Fibroblast of skin of back (primary cell): Measurements from ENCODE around the gene SNX8.
"Not testable (repeated sequence)": the region's sequence is repeated elsewhere in the genome, so short reads cannot be mapped to it uniquely, and the experiment has no call there.

Experiments
- DNase-seq: peaks from one replicate; pipeline ENCODE4 v3.0.0-alpha.2; 2013

SNX8 gene

DNA sequence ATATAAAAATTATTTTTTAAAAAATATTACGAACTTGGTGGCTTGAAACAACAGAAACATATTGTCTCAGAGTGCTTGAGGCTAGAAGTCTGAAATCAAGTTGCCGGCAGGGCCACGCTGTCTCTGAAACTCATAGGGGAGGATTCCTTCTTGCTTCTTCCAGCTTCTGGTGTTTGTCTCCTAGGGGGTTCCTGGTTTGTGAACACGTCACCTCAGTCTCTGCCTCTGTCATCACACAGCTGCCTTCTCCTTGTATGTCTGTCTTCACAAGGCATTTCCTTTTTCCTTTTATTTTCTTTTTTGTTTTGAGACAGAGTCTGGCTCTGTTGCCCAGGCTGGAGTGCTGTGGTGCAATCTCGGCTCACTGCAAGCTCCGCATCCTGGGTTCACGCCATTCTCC is 12.7 kb upstream of the SNX8 start:
- no peak for DNase-seq

DNA sequence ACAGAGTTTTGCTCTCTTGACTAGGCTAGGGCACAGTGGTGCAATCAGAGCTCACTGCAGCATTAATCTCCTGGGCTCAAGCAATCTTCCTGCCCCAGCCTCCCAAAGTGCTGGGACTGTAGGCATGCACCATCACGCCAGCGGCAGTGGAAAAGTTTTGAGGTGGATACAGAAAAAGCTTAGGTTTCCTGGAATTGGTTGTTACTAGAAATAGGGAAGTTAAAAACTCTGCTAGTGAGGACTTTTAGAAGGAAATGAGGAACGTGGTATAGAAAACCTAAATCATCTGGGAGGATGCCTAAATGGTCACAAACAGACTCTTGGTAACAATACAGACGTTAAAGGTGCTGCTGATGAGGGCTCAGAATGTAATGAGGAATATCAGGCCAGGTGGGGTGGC is 10.9 kb upstream of the SNX8 start:
- DNase-seq, result no peak

DNA sequence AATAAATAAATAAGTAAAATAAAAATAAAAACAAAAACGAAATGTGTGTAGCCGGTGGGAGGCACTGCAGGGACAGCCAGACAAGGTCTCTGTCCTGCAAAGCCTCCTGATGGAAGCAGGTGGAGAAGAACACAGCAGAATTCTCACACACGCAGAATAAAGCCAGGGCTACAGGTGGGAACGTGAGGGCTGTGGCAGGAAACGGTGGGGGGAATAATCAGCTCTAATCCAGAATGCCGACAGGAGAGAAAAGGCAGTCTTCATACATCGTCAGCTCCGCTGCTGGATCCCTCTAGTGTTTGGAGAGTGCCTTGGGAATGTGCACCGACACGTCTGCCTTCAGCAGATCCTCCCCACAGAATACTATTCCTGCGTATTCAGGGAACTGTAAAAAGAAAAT is 6.8 kb upstream of the SNX8 start:
- no peak for DNase-seq

DNA sequence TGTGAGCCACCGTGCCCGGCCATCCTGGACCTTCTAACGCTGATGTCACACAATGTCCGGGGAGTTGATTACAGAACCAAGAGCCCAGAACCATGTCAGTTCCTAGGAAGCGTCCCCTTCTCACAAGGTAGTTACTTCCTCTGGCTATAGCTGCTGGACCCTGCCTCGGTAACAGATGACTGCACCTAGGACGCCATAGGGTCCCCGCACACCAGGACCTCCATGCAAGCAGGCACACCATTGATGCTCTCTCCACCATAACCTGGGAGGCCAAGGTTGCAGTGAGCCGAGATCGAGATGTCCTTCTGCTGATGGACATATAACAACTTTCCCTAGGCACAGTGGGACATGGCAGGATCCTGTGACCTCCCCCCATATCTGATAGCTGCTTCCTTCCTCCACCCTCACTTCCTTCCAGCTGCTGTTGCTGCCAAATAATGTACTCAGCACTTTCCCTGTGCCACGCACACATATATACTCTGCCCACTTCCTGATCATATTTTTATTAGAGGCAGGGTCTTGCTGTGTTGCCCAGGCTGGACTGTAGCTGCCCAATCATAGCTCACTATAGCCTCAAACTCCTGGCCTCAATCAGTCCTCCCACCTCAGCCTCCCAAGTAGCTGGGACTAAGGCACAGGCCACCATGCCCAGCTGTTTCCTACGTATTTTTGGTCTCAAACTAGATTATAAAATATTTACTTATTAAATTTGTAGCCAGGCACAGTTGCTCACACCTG is 3.5 kb upstream of the SNX8 start:
- DNase-seq, result no peak

DNA sequence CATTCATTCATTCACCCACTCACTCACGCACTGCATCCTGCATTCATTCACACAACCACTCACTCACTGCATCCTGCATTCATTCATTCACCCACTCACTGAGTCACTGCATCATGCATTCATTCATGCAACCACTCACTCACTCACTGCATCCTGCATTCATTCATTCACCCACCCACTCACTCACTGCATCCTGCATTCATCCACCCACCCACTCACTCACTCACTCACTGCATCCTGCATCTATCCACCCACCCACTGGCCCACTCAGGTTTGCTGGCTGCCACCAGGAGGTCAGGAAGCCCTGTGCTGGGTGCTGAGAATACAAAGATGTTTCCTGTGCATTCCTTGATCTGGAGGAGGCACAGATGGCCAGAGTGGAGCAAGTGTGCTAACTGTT is 2.3 kb upstream of the SNX8 start:
- no peak for DNase-seq

DNA sequence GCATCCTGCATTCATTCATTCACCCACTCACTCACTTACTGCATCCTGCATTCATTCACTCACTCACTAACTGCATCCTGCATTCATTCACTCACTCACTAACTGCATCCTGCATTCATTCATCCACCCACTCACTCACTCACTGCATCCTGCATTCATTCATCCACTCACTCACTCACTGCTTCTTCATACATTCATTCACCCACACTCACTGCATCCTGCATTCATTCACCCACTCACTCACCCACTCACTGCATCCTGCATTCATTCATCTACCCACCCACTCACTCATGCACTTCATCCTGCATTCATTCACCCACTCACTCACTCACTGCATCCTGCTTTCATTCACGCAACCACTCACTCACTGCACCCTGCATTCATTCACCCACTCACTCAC is 1.5 kb upstream of the SNX8 start:
- DNase-seq, result no peak

DNA sequence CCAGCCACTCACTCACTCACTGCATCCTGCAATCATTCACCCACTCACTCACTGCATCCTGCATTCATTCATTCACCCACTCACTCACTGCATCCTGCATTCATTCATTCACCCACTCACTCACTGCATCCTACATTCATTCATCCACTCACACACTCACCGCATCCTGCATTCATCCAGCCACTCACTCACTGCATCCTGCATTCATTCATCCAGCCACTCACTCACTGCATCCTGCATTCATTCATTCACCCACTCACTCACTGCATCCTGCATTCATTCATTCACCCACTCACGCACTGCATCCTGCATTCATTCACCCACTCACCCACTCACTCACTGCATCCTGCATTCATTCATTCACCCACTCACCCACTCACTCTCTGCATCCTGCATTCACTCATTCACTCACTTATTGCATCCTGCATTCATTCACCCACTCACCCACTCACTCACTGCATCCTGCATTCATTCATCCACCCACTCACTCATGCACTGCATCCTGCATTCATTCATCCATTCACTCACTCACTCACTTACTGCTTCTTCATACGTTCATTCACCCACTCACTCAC is 802 bp upstream of the SNX8 start:
- DNase-seq, result not testable (repeated sequence)

DNA sequence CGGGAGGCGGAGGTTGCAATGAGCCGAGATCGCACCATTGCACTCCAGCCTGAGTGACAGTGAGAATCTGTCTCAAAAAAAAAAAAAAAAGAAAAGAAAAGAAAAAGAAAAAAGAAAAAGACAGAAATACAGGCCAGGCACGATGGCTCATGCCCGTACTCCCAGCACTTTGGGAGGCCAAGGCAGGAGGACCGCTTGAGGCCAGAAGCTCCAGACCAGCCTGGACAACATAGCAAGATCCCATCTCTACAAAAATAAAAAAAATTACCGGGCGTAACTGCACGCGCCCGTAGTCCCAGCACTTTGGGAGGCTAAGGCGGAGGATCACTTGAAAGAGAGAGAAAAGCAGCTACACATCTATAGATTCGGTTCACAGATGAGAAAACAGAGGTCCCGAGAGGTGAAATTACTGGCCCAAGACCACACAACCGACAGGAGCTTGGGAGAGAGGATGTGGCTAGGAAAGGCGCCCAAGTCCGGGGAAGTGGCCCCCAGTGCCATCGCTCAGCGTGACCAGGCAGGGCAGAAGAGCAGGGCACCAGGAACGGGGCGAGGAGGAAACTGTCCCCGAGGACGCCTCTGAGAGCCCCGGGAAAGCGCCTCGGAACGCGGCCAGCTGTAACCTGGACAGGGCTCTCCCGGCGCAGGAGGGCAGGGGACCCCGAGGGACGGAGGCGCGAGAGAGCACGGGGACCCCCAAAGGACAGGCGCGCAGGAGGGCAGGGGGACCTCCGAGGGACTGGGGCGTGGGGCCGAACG is 612 bp downstream of the SNX8 start:
- DNase-seq, result no peak

DNA sequence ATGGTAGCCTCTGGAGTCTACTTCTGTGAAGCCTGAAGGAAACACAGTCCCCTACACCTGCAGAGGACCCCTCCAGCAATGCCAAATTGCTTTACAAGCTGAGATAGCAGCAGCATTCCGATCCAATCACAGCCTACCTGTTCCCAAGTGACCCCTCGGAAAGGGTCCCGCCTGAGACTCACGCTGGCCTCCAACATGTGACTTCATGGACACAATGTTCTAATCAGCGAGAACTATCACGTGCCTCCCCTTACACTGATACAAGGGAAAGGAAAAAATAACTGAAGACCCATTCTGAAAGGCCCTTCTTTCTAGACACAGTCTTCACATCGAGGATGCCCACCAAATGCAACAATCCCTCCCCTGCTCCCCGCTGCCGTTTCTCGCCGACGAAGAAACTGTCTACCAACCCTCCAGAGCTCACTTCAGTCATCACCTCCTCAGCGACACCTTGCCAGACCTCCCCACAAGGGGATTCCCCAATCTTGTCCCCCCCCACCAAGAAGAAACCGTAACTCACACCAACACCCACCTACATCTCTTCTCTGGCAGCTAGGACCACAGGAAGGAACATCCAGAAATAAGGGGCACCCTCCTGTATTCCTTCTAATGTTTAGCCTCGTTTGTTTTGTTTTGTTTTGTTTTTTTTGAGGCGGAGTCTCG is 1.8 kb downstream of the SNX8 start:
- DNase-seq, result no peak

DNA sequence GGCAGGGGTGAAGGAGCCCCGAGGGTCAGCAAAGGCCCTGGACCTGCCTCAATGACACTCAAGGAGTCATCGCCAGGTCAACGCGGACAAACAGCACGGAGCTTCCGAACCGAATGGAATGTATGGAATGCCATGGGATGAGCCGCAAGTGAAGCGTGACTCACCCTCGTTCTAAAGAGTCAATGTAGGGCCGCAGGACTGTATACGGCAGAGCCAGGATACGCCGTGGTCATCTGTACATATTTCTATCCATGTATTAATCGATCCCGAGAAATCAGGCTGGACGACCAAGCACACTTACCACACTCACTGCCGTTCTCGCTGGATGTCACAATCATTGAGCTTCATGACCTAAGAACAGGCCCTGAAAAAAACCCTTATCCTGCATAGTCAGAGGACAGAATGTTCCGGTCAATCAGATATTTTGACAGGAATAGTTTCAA is 4.3 kb downstream of the SNX8 start:
- peak; percentile 85 for DNase-seq

DNA sequence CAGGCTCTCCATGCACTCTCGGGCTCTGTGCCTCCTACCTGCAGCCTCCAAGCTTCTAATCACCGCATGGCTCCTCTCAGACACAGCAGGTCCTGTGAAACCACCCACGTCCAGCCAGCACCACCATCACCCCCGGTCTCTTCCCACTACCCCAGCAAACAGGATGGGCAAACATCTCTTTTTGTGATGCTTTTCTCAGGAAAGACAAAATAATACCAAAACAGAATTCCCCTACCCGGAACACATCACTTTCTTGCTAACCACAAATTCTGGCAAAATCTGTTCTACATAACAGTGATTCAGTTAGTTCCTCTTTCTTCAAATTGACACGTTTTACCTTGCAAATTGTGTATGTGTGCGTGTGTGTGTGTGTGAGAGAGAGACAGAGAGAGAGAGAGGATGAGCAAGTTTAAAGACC is 6.5 kb downstream of the SNX8 start:
- no peak for DNase-seq

DNA sequence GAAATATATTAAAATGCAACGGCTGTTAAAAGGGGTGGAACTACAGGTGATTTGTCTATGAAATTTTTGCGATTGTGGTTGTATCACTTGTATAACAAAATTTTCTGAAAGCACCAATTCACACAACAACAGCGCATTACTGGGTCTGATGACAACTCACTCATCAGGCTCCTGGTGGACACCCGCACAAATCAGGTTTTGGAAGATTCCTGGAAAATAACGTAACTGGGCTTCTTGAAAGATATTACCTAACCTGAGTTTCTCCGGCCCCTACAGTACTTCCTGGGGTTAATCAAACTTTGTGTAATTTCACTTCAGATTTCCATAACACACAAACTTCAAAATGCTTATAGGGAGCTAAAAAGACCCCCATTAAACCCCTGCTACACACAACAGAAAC is 7.6 kb downstream of the SNX8 start:
- no peak for DNase-seq

DNA sequence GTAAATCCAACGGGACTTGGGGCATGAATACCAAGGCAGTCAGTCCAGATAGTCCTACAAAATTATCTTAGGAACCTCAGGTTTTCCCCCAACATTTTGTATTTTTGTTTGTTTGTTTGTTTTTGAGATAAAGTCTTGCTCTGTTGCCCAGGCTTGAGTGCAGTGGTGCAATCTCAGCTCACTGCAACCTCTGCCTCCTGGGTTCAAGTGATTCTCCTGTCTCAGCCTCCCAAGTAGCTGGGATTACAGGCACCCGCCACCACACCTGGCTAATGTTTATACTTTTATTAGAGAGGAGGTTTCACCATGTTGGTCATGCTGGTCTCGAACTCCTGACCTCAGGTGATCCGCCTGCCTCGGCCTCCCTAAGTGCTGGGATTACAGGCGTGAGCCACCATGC is 9.0 kb downstream of the SNX8 start:
- DNase-seq, result not testable (repeated sequence)

DNA sequence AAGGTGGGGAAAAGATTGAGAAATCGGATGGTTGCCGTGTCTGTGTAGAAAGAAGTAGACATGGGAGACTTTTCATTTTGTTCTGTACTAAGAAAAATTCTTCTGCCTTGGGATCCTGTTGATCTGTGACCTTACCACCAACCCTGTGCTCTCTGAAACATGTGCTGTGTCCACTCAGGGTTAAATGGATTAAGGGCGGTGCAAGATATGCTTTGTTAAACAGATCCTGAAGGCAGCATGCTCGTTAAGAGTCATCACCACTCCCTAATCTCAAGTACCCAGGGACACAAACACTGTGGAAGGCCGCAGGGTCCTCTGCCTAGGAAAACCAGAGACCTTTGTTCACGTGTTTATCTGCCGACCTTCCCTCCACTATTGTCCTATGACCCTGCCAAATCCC is 10.7 kb downstream of the SNX8 start:
- not testable (repeated sequence) for DNase-seq

DNA sequence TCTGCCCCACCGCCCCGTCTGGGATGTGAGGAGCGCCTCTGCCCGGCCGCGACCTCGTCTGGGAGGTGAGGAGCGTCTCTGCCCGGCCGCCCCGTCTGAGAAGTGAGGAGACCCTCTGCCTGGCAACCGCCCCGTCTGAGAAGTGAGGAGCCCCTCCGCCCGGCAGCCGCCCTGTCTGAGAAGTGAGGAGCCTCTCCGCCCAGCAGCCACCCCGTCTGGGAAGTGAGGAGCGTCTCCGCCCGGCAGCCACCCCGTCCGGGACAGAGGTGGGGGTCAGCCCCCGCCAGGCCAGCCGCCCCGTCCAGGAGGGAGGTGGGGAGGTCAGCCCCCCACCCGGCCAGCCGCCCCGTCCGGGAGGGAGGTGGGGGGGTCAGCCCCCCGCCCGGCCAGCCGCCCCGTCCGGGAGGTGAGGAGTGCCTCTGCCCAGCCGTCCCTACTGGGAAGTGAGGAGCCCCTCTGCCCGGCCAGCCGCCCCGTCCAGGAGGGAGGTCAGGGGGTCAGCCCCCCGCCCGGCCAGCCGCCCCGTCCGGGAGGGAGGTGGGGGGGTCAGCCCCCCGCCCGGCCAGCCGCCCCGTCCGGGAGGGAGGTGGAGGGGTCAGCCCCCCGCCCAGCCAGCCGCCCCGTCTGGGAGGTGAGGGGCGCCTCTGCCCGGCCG is 11.4 kb downstream of the SNX8 start:
- DNase-seq, result not testable (repeated sequence)

DNA sequence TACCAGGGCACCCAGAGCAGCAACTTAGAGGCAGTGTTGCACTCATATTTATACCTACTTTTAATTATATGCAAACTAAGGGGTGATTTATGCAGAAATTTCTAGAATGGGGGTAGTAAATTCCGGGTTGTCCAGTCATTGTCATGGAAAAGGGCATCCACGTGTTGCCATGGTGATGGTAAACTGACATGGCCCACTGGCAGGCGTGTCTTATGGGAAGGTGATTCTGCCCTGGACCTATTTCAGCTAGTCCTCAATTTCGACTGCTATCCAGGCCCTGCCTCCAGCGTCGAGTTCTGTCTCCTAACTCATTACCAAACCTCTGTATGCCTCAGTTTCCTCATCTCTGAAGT is 12.8 kb downstream of the SNX8 start:
- peak; percentile 26 for DNase-seq

DNA sequence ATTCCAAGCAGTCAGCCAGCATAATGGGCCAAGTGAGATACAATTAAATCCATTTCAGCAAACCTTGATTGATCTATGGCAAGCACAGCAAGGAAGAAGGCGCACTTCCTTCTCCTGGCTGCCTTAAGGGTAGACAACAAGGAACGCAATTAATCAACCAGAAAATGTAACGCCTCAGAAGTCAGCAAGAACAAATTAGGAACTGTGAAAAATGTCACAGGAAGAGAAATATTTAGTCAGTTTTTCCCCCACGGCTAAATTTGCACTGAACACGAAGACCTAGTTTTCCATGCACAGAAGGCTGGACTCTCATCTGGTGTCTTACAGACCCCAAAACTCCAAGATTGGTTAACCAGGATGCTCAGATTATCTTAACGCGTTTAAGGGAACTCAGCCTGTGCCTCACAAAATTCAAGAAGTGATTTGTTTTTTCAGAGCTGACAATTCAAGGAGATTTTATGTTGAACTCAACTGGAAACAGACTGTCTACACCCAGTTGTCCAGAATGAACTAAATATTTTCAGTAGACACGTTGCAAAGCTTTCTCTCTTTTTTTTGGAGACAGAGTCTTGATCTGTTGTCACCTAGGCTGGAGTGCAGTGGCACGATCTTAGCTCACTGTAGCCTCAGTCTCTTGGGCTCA is 14.2 kb downstream of the SNX8 start:
- no peak for DNase-seq

DNA sequence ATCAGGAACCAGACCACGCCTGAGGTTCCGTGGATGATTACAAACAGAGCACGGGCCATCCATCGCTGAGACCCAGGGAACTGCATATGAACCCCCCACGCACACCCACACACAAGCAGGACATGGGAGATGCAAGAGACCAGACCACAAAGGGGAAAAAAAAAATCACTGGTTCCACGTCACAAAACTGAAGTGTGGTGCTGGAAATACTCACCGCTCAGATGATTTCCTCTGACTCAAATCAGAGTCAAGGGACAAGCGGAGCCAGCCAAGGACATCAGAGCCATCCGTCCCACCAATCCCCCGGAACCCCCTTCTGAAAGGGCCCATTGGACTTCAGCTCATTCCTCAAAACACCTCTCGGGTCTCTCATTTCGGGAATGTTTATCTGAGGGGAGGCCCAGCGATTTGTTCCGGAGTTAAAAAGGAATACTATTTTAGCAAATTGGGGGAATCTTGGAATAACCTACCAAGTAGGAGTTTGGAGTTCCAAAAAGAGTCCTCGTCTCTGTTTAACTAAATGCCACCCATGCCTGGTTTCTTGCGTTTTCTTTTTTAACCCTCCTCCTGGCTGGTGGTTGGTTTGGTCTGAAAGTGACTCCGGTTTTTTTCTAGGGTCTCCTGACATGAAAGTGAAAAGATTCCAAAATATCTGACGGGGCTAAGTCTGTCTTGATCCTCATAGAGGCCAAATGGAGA is 15.0 kb downstream of the SNX8 start:
- peak; percentile 34 for DNase-seq

DNA sequence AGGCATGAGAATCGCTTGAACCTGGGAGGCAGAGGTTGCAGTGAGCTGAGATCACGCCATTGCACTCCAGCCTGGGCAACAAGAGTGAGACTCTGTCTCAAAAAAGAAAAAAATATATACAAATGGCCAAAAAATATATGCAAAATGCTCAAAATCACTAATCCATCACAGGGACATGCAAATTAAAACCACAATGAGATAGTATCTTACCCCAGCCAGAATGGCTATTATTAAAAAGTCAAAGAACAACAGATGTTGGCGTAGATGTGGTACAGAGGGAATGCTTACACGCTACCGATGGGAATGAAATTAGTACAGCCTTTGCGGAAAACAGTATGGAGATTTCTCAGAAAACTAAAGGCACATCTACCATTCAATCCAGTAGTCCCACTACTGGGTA is 17.4 kb downstream of the SNX8 start:
- no peak for DNase-seq

DNA sequence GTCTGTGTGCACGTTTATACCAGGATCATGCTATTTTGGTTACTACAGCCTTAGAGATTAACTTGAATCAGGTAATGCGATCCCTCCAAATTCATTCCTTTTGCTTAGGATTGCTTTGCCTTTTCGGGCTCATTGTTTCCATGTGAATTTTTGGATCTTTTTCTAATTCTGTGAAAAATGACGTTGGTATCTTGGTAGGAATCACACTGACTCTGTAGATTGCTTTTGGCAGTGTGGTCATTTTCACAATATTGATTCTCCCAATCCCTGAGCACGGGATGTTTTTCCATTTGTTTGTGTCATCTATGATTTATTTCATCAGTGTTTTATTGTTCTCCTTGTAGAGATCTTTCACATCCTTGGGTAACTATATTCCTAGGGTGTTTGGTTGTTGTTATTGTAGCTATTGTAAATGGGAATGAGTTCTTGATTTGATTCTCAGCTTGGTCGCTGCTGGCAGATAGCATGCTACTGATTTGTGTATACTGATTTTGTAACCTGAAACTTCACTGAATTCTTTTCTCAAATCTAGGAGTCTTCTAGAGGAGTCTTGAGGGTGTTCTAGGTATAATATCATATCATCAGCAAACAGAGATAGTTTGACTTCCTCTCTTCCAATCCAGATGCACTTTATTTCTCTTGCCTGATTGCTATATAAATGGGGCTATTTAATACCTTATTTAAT is 18.2 kb downstream of the SNX8 start:
- no peak for DNase-seq

DNA sequence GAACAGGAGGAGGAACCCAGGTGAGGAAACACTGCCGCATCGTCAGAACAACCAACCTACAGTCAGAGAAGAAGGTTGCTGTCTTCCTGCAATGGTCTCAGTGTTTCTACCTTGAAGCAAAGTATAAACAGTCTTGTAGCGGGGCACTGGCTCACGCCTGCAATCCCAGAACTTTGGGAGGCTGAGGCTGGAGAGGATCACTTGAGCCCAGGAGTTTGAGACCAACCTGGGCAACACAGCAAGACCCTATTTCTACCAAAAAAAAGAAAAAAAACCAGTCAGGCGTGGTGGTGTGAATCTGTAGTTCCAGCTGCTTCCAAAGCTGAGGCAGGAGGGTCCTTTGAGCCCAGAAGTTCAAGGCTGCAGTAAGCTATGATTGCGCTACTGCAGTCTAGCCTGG is 23.4 kb downstream of the SNX8 start:
- DNase-seq, result no peak
